GM12891 (cell line): ENCODE measurements around the gene RNLS.

Source experiments
- POLR2A ChIP-seq: IDR thresholded peaks from 2 replicates; pipeline ENCODE4 v1.6.1; 2011; ENCODE audit warnings: low read depth, low read length, control low read depth
- POLR2AphosphoS5 ChIP-seq: IDR thresholded peaks from 2 replicates; pipeline ENCODE4 v1.6.1; 2011; ENCODE audit warnings: low read depth, low read length, control low read depth
- POU2F2 ChIP-seq: IDR thresholded peaks from 2 replicates; pipeline ENCODE4 v1.6.1; 2011; ENCODE audit warnings: low read depth, mild to moderate bottlenecking, control low read depth, low read length, moderate library complexity
- SPI1 ChIP-seq: IDR thresholded peaks from 2 replicates; pipeline ENCODE4 v1.6.1; 2011; ENCODE audit warnings: low read depth, low read length, control low read depth
- TAF1 ChIP-seq: IDR thresholded peaks from 2 replicates; pipeline ENCODE4 v1.6.1; 2011; ENCODE audit warnings: low read depth, low read length, control low read depth

DNA sequence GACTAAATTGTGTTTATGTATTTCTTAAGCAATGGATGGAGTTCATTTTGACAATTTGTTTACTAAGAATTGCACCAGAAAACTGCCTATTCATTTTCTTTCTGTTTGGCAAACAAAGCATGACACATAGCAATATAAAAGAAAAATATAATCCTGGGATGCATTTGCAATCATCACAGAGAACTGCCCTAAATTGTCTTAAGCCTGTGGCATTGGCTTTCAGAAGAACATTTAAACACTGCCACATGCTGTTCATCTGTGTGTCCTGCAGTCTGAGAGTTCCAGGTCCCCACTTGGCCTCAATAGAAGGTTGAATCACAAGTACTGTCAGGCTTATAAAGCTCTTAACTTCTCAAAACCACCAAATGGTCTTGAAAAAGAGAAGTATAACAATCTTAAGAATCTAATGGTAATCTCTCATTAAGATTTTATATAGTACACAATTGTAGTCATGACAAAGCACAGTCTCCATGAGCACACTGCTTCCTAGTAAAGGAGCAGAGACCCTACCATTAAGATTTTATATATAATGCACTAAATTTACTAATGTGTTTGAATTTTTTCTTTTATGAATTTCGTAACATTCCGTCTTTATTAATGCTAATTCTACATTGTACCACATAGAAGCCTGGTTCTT is 29.9 kb downstream of the RNLS start:
- TF ChIP-seq POLR2A (no peak), TAF1 (no peak), POLR2AphosphoS5 (no peak), SPI1 (no peak), POU2F2 (no peak)
